Measurements from ENCODE around the gene UCK1. TPM values are rescaled to one million over a fixed set of nuclear protein-coding genes. Genes with fewer than 3 reads are reported as not detected.

Gene UCK1
- total and polyA plus RNA-seq, 2 of the 13 experiments (the other 11 are each of a cell fraction or from before 2014, with no cell fraction given): 11.0 to 24.1 TPM

DNA sequence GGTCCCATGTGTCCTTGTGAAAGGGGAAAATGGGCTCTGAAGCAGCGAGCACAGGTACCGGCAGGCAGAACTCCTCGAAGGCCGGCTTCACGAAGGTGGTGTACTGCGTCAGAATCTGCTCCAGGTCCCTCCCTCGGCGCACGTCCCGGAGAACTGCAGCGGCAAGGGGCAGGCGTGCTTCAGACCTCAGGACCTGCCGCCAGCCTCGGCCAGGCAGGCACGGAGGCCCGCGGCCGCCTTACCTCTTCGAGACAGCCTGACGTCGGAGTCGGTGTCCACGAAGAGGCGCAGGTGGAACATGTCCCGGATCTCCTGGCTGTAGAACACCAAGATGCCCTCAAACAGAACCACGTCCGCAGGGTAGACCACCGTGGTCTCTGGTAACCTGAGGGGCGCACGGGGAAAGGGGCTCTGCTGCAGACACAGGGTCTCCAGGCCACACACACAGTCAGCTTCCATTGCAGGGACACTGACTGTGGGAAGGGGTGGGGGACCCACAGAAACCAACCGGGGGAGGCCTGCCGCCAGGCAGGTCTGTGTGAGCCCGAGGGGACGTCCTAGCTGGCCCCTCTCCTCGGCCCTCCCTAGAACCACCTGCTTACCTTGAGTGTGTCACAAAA, 2.1 kb downstream of the UCK1 start (continued):
- no peak for TF ChIP-seq ZNF556 (CRISPR knock-in tag; IDR thresholded peaks at IDR 0.05; ENCODE audit: borderline replicate concordance)
- TF ChIP-seq ZFX (CRISPR knock-in tag; IDR thresholded peaks at IDR 0.05; ENCODE audit: low read depth): no peak
- no peak for TF ChIP-seq DR1 (CRISPR knock-in tag; IDR thresholded peaks at IDR 0.05)

DNA sequence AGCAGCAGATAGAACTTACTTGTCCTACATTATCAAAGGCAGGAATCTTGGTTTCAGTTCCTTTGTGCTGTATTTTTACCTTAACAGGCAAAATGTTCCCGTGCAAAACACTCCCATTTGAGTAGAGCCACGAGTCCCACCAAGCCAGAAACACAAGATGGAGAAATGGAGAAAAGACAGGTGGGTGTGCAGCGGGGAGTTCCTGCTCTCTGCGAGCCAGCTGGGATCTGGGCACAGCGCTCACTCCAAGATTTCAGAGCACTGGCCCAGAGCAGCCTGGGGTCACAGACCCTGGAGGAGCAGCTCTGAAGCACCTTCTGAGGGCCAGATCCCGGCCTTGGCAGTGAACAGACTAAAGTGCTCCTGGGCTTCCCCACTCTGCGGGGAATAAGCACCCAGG, 2.9 kb downstream of the UCK1 start:
- no peak overlapping the region for H3K4me3 ChIP-seq (replicated peaks in 1 of 3; ENCODE audit: insufficient read depth in 1 of 3, low read depth in 2 of 3, low read length in 3 of 3)
- H3K27me3 ChIP-seq (ENCODE audit: control insufficient read depth in 1 of 2, insufficient read depth in 2 of 2, low read length in 2 of 2): peaks cover 0 to 4% of the 10 kb centered on the region in 2 experiments; a peak in 1 of 5 replicates
- peaks cover 6% of the 10 kb centered on the region for H3K79me2 ChIP-seq (ENCODE audit: insufficient read depth, low read length)
- no peaks in the 10 kb centered on the region for H4K20me1 ChIP-seq (ENCODE audit: insufficient read depth, low read length)
- ATAC-seq: no peak
- TF ChIP-seq WIZ (CRISPR knock-in tag; IDR thresholded peaks at IDR 0.05) (no peak), ZNF883 (CRISPR knock-in tag; IDR thresholded peaks at IDR 0.05; ENCODE audit: not compliant biosample characterization) (no peak), SP140L (CRISPR knock-in tag; IDR thresholded peaks at IDR 0.05; ENCODE audit: borderline replicate concordance) (no peak), KAT8 (CRISPR knock-in tag; IDR thresholded peaks at IDR 0.05) (no peak), MIER3 (CRISPR knock-in tag; IDR thresholded peaks at IDR 0.05; ENCODE audit: borderline replicate concordance) (no peak), STAG1 (CRISPR knock-in tag; IDR thresholded peaks at IDR 0.05) (no peak)
- no peaks in the 10 kb centered on the region for H3K9me3 ChIP-seq (ENCODE audit: low read length)
- intact Hi-C loops (cut with micrococcal nuclease; ENCODE audit: unreplicated experiment) (no loop called here), in situ Hi-C loops (cut with HindIII; ENCODE audit: extremely low pct_ligation_motif_present, low pct_unique_long_range_greater_than_20kb) (no loop called here)
- H3K4me2 ChIP-seq (ENCODE audit: low read depth, low read length): no peak overlapping the region
- POLR2A ChIA-PET: no interaction called here
- no peak for FAIRE-seq
- peaks cover 9 to 30% of the 10 kb centered on the region in 2 experiments; a peak in 4 of 5 replicates for H3K36me3 ChIP-seq (replicated peaks in 1 of 2; ENCODE audit: control insufficient read depth in 1 of 2, insufficient read depth in 2 of 2, low read length in 2 of 2)
- BruUV-seq (replicated peaks): no TSS peak
- 92% methylated on average over 7 of the region's 7 CpGs for WGBS (ENCODE audit: low lambda C conversion rate)
- DNase-seq (ENCODE audit: low spot score): no peak
- no peak overlapping the region for H3K27ac ChIP-seq (ENCODE audit: extremely low read length, insufficient read depth, low read length)
- peaks cover 11% of the 10 kb centered on the region for H3K4me1 ChIP-seq (ENCODE audit: insufficient read depth, low read length)
- CTCF ChIA-PET (ENCODE audit: low intra/inter-chr PET ratio, low total read pairs): no interaction called here
- H3K9ac ChIP-seq (ENCODE audit: insufficient read depth, low read depth, low read length): no peak overlapping the region
- no peak overlapping the region for H2AFZ ChIP-seq (ENCODE audit: low read length)

Measured in HepG2 (cell line).